Measurements from ENCODE around the gene LRPAP1.

DNA sequence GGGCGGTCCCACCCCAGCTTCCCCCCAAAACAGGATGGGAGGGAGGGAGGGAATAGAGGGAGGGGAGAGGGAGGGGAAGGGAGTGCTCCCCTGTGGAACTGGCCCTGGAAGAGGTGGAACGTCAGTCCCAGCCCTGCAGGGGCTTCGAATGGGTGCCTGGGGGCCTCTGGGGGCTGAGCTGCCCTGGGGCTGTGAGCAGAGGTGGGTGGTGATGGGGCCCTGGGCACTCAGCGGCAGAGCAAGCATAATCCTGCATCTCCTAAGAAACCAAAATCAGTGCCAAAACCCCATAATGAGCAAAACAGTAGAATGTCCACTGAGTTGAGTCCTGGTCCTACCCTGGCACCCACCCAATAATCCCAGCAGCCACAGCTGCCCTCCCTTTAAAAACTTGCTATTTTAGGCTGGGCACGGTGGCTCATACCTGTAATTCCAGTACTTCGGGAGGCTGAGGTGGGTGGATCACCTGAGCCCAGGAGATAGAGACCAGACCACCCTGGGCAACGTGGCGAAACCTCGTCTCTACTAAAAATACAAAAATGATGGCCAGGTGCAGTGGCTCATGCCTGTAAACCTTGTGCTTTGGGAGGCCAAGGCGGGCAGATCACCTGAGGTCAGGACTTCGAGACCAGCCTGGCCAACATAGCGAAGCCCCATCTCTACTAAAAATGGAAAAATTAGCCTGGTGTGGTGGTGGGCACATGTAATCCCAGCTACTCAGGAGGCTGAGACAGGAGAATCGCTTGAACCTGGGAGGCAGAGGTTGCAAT is 58.0 kb downstream of the LRPAP1 start:
- TF ChIP-seq, protein P1, sequence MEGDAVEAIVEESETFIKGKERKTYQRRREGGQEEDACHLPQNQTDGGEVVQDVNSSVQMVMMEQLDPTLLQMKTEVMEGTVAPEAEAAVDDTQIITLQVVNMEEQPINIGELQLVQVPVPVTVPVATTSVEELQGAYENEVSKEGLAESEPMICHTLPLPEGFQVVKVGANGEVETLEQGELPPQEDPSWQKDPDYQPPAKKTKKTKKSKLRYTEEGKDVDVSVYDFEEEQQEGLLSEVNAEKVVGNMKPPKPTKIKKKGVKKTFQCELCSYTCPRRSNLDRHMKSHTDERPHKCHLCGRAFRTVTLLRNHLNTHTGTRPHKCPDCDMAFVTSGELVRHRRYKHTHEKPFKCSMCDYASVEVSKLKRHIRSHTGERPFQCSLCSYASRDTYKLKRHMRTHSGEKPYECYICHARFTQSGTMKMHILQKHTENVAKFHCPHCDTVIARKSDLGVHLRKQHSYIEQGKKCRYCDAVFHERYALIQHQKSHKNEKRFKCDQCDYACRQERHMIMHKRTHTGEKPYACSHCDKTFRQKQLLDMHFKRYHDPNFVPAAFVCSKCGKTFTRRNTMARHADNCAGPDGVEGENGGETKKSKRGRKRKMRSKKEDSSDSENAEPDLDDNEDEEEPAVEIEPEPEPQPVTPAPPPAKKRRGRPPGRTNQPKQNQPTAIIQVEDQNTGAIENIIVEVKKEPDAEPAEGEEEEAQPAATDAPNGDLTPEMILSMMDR (IDR thresholded peaks at IDR 0.05): no peak
- no peak for TF ChIP-seq POLR2A (IDR thresholded peaks at IDR 0.05)
